IPS-15b (cell line): ENCODE data around the gene EPGN.

Experiments
- H3K27me3 ChIP-seq: one replicate; pipeline ENCODE4 v1.6.1; 2013; ENCODE audit warnings: low read length; ENCODE audit not compliant: control insufficient read depth, insufficient read depth
- H3K36me3 ChIP-seq: one replicate; pipeline ENCODE4 v1.6.1; 2013; ENCODE audit warnings: low read length; ENCODE audit not compliant: control insufficient read depth, insufficient read depth
- H3K4me1 ChIP-seq: one replicate; pipeline ENCODE4 v1.6.1; 2013; ENCODE audit warnings: mild to moderate bottlenecking, low read length; ENCODE audit not compliant: control insufficient read depth, insufficient read depth
- H3K4me3 ChIP-seq: one replicate; pipeline ENCODE4 v1.5.1; 2013; ENCODE audit warnings: low read depth, low read length
- H3K9ac ChIP-seq: one replicate; pipeline ENCODE4 v1.6.1; 2013; ENCODE audit warnings: low read depth, mild to moderate bottlenecking, low read length
- H3K9me3 ChIP-seq: one replicate; pipeline ENCODE4 v1.6.1; 2013; ENCODE audit warnings: mild to moderate bottlenecking, low read length; ENCODE audit not compliant: control insufficient read depth, insufficient read depth

Gene EPGN

GRCh38 chr4:74308215-74308614 lies at the start of gene EPGN:
Gene EPGN, plus strand, starts transcription at chr4:74308470. Its CDS starts 64 bp downstream, at chr4:74308534.
- Histone ChIP-seq H3K9ac (no peak within 1 kb of the TSS), H3K4me3 (no peak within 1 kb of the TSS), H3K36me3 (no peaks in the 10 kb centered on the region), H3K9me3 (no peaks in the 10 kb centered on the region), H3K27me3 (no peaks in the 10 kb centered on the region), H3K4me1 (no peaks in the 10 kb centered on the region)

GRCh38 chr4:74258963-74259362 lies 49.3 kb upstream of the EPGN start:
- no peaks in the 10 kb centered on the region for H3K9me3 ChIP-seq
- no peak overlapping the region for H3K4me3 ChIP-seq
- H3K9ac ChIP-seq = no peak overlapping the region
- H3K36me3 ChIP-seq = no peaks in the 10 kb centered on the region
- H3K27me3 ChIP-seq = no peaks in the 10 kb centered on the region
- H3K4me1 ChIP-seq = no peaks in the 10 kb centered on the region

- Histone ChIP-seq H3K4me1 (no peaks in the 10 kb centered on the region), H3K9me3 (no peaks in the 10 kb centered on the region), H3K4me3 (no peak overlapping the region), H3K9ac (no peak overlapping the region), H3K36me3 (no peaks in the 10 kb centered on the region), H3K27me3 (no peaks in the 10 kb centered on the region)
Measured at GRCh38 chr4:74260036-74260435, 48.2 kb upstream of the EPGN start.

GRCh38 chr4:74262522-74262921 lies 45.7 kb upstream of the EPGN start:
- Histone ChIP-seq H3K27me3 (no peaks in the 10 kb centered on the region), H3K9ac (no peak overlapping the region), H3K36me3 (no peaks in the 10 kb centered on the region), H3K4me1 (no peaks in the 10 kb centered on the region), H3K4me3 (no peak overlapping the region), H3K9me3 (no peaks in the 10 kb centered on the region)

GRCh38 chr4:74263551-74263950 lies 44.7 kb upstream of the EPGN start:
- H3K27me3 ChIP-seq = no peaks in the 10 kb centered on the region

GRCh38 chr4:74266081-74266480 lies 42.2 kb upstream of the EPGN start:
- no peaks in the 10 kb centered on the region for H3K9me3 ChIP-seq
- H3K4me1 ChIP-seq = no peaks in the 10 kb centered on the region
- no peak overlapping the region for H3K4me3 ChIP-seq
- H3K36me3 ChIP-seq = no peaks in the 10 kb centered on the region
- no peak overlapping the region for H3K9ac ChIP-seq
- no peaks in the 10 kb centered on the region for H3K27me3 ChIP-seq

More at GRCh38 chr4:74263551-74263950, 44.7 kb upstream of the EPGN start:
- H3K4me1 ChIP-seq = no peaks in the 10 kb centered on the region
- no peaks in the 10 kb centered on the region for H3K9me3 ChIP-seq
- no peak overlapping the region for H3K4me3 ChIP-seq
- no peaks in the 10 kb centered on the region for H3K36me3 ChIP-seq
- no peak overlapping the region for H3K9ac ChIP-seq

GRCh38 chr4:74267998-74268606 lies 40.2 kb upstream of the EPGN start:
- Histone ChIP-seq H3K9ac (no peak overlapping the region), H3K27me3 (no peaks in the 10 kb centered on the region), H3K9me3 (no peaks in the 10 kb centered on the region), H3K4me3 (no peak overlapping the region), H3K36me3 (no peaks in the 10 kb centered on the region), H3K4me1 (no peaks in the 10 kb centered on the region)

- Histone ChIP-seq H3K36me3 (no peaks in the 10 kb centered on the region), H3K4me3 (no peak overlapping the region), H3K9me3 (no peaks in the 10 kb centered on the region), H3K9ac (no peak overlapping the region), H3K4me1 (no peaks in the 10 kb centered on the region), H3K27me3 (no peaks in the 10 kb centered on the region)
Measured at GRCh38 chr4:74268643-74269042, 39.6 kb upstream of the EPGN start.

GRCh38 chr4:74278490-74278889 lies 29.8 kb upstream of the EPGN start:
- Histone ChIP-seq H3K27me3 (no peaks in the 10 kb centered on the region), H3K4me3 (no peak overlapping the region), H3K9ac (no peak overlapping the region), H3K36me3 (no peaks in the 10 kb centered on the region), H3K4me1 (no peaks in the 10 kb centered on the region), H3K9me3 (no peaks in the 10 kb centered on the region)

GRCh38 chr4:74279716-74280115 lies 28.6 kb upstream of the EPGN start:
- Histone ChIP-seq H3K36me3 (no peaks in the 10 kb centered on the region), H3K4me3 (no peak overlapping the region), H3K27me3 (no peaks in the 10 kb centered on the region), H3K9me3 (no peaks in the 10 kb centered on the region), H3K9ac (no peak overlapping the region), H3K4me1 (no peaks in the 10 kb centered on the region)

GRCh38 chr4:74282926-74283325 lies 25.3 kb upstream of the EPGN start:
- Histone ChIP-seq H3K27me3 (no peaks in the 10 kb centered on the region), H3K9ac (no peak overlapping the region), H3K36me3 (no peaks in the 10 kb centered on the region), H3K4me1 (no peaks in the 10 kb centered on the region), H3K4me3 (no peak overlapping the region), H3K9me3 (no peaks in the 10 kb centered on the region)

- Histone ChIP-seq H3K4me1 (no peaks in the 10 kb centered on the region), H3K27me3 (no peaks in the 10 kb centered on the region), H3K9ac (no peak overlapping the region), H3K4me3 (no peak overlapping the region), H3K36me3 (no peaks in the 10 kb centered on the region), H3K9me3 (no peaks in the 10 kb centered on the region)
Measured at GRCh38 chr4:74283614-74284013, 24.7 kb upstream of the EPGN start.
